Ishikawa (cell line): ENCODE results near the gene OR9K2.

Source experiments
- CEBPB ChIP-seq: IDR thresholded peaks from 2 replicates; pipeline ENCODE4 v1.6.1; 2012
- CREB1 ChIP-seq: IDR thresholded peaks from 2 replicates; pipeline ENCODE4 v1.6.1; 2012; ENCODE audit warnings: low read depth
- EGR1 ChIP-seq: IDR thresholded peaks from 2 replicates; pipeline ENCODE4 v1.6.1; 2012
- EP300 ChIP-seq: IDR thresholded peaks from 2 replicates; pipeline ENCODE4 v1.6.1; 2012; ENCODE audit warnings: borderline replicate concordance
- FOXM1 ChIP-seq: IDR thresholded peaks from 2 replicates; pipeline ENCODE4 v1.6.1; 2012; ENCODE audit warnings: low read depth, borderline replicate concordance
- MAX ChIP-seq: IDR thresholded peaks from 2 replicates; pipeline ENCODE4 v1.6.1; 2012
- NFIC ChIP-seq: IDR thresholded peaks from 2 replicates; pipeline ENCODE4 v1.6.1; 2012
- RAD21 ChIP-seq: IDR thresholded peaks from 2 replicates; pipeline ENCODE4 v1.6.1; 2012; ENCODE audit warnings: low read depth
- REST ChIP-seq: IDR thresholded peaks from 2 replicates; pipeline ENCODE4 v1.6.1; 2012; ENCODE audit warnings: low read depth, mild to moderate bottlenecking
- TAF1 ChIP-seq: IDR thresholded peaks from 2 replicates; pipeline ENCODE4 v1.6.1; 2012; ENCODE audit warnings: low read depth, mild to moderate bottlenecking
- TCF12 ChIP-seq: IDR thresholded peaks from 2 replicates; pipeline ENCODE4 v1.6.1; 2012; ENCODE audit warnings: low read depth
- TEAD4 ChIP-seq: IDR thresholded peaks from 2 replicates; pipeline ENCODE4 v1.6.1; 2012
- USF1 ChIP-seq: IDR thresholded peaks from 2 replicates; pipeline ENCODE4 v1.6.1; 2012
- YY1 ChIP-seq: IDR thresholded peaks from 2 replicates; pipeline ENCODE4 v1.6.1; 2012; ENCODE audit warnings: low read depth
- ZBTB7A ChIP-seq: IDR thresholded peaks from 2 replicates; pipeline ENCODE4 v1.6.1; 2012; ENCODE audit warnings: low read depth

The OR9K2 gene

GRCh38 chr12:55116152-55116551 is 10.1 kb upstream of the OR9K2 start:
- TF ChIP-seq REST, result no peak
- TF ChIP-seq NFIC, result no peak
- TF ChIP-seq RAD21, result no peak
- TF ChIP-seq YY1, result no peak
- no peak for TF ChIP-seq FOXM1
- no peak for TF ChIP-seq EGR1
- TF ChIP-seq MAX, result no peak
- no peak for TF ChIP-seq TCF12
- TF ChIP-seq USF1, result no peak
- TF ChIP-seq CREB1, result no peak
- TF ChIP-seq TEAD4, result no peak
- no peak for TF ChIP-seq ZBTB7A
- TF ChIP-seq EP300, result no peak
- no peak for TF ChIP-seq CEBPB
- no peak for TF ChIP-seq TAF1

- TF ChIP-seq USF1, result no peak
- TF ChIP-seq TCF12, result no peak
- TF ChIP-seq CREB1, result no peak
- TF ChIP-seq REST, result no peak
- TF ChIP-seq NFIC, result no peak
- no peak for TF ChIP-seq FOXM1
- no peak for TF ChIP-seq EGR1
- no peak for TF ChIP-seq YY1
- TF ChIP-seq MAX, result no peak
- no peak for TF ChIP-seq CEBPB
- no peak for TF ChIP-seq RAD21
- TF ChIP-seq ZBTB7A, result no peak
- TF ChIP-seq TEAD4, result no peak
- TF ChIP-seq EP300, result no peak
These were observed 6.6 kb downstream of the OR9K2 start for GRCh38 chr12:55132816-55133215.

GRCh38 chr12:55142669-55143565 is 16.7 kb downstream of the OR9K2 start:
- TF ChIP-seq RAD21 (peak; percentile 61), YY1 (no peak)

GRCh38 chr12:55143566-55143870 is 17.3 kb downstream of the OR9K2 start:
- TF ChIP-seq NFIC, result no peak
- no peak for TF ChIP-seq TAF1
- TF ChIP-seq TEAD4, result no peak
- TF ChIP-seq FOXM1, result no peak
- no peak for TF ChIP-seq REST
- TF ChIP-seq CEBPB, result no peak
- no peak for TF ChIP-seq EP300
- no peak for TF ChIP-seq TCF12
- no peak for TF ChIP-seq YY1
- no peak for TF ChIP-seq USF1
- no peak for TF ChIP-seq ZBTB7A
- no peak for TF ChIP-seq RAD21
- no peak for TF ChIP-seq CREB1
